ENCODE measurements around the gene MAP1B. TPM values are rescaled to one million over a fixed set of nuclear protein-coding genes. Genes with fewer than 3 reads are reported as not detected.

The MAP1B gene
- total RNA-seq, 1 experiment from 2014 or later, result 135 TPM

GRCh38 chr5:72241346-72242003 lies 134.2 kb downstream of the MAP1B start:
- Histone ChIP-seq H3K4me3 (ENCODE audit: low read depth, low read length, poor library complexity, severe bottlenecking) (no peak overlapping the region), H3K9me3 (ENCODE audit: low read depth, low read length, poor library complexity, severe bottlenecking) (no peaks in the 10 kb centered on the region), H3K4me1 (ENCODE audit: insufficient read depth, low read length, poor library complexity, severe bottlenecking) (peaks cover 26% of the 10 kb centered on the region), H3K27me3 (replicated peaks; ENCODE audit: insufficient read depth, low read depth, low read length, poor library complexity) (no peaks in the 10 kb centered on the region), H3K27ac (ENCODE audit: low read depth, low read length, poor library complexity, severe bottlenecking) (no peak overlapping the region), H3K36me3 (ENCODE audit: insufficient read depth, low read length, poor library complexity, severe bottlenecking) (peaks cover 12% of the 10 kb centered on the region)
- no peak for DNase-seq (ENCODE audit: low spot score)
- intact Hi-C loops (cut with micrococcal nuclease; ENCODE audit: unreplicated experiment), result no loop called here
- POLR2A ChIA-PET (ENCODE audit: low non-redundant PET), result no interaction called here
- BruUV-seq (replicated peaks), result no TSS peak
- no peak for TF ChIP-seq EZH2 (IDR thresholded peaks at IDR 0.05; ENCODE audit: borderline replicate concordance, low read depth, low read length, poor library complexity, severe bottlenecking)
- no peak for TF ChIP-seq CTCF (conservative IDR thresholded peaks at IDR 0.05; ENCODE audit: low read depth, low read length)
- CTCF ChIA-PET, result no interaction called here

- intact Hi-C loops (cut with micrococcal nuclease; ENCODE audit: unreplicated experiment), result no loop called here
- ChIA-PET POLR2A (ENCODE audit: low non-redundant PET) (no interaction called here), CTCF (no interaction called here)
- no peaks in the 10 kb centered on the region for H3K9me3 ChIP-seq (ENCODE audit: low read depth, low read length, poor library complexity, severe bottlenecking)
- no TSS peak for BruUV-seq (replicated peaks)
- H3K27ac ChIP-seq (ENCODE audit: low read depth, low read length, poor library complexity, severe bottlenecking), result no peak overlapping the region
- H3K4me1 ChIP-seq (ENCODE audit: insufficient read depth, low read length, poor library complexity, severe bottlenecking), result peaks cover 41% of the 10 kb centered on the region
- H3K27me3 ChIP-seq (replicated peaks; ENCODE audit: insufficient read depth, low read depth, low read length, poor library complexity), result no peaks in the 10 kb centered on the region
- no peaks in the 10 kb centered on the region for H3K36me3 ChIP-seq (ENCODE audit: insufficient read depth, low read length, poor library complexity, severe bottlenecking)
- DNase-seq (ENCODE audit: low spot score), result no peak
- TF ChIP-seq CTCF (conservative IDR thresholded peaks at IDR 0.05; ENCODE audit: low read depth, low read length), result no peak
- TF ChIP-seq EZH2 (IDR thresholded peaks at IDR 0.05; ENCODE audit: borderline replicate concordance, low read depth, low read length, poor library complexity, severe bottlenecking), result no peak
- H3K4me3 ChIP-seq (ENCODE audit: low read depth, low read length, poor library complexity, severe bottlenecking), result no peak overlapping the region
Observed at GRCh38 chr5:72242796-72243475, 135.7 kb downstream of the MAP1B start.

DNA sequence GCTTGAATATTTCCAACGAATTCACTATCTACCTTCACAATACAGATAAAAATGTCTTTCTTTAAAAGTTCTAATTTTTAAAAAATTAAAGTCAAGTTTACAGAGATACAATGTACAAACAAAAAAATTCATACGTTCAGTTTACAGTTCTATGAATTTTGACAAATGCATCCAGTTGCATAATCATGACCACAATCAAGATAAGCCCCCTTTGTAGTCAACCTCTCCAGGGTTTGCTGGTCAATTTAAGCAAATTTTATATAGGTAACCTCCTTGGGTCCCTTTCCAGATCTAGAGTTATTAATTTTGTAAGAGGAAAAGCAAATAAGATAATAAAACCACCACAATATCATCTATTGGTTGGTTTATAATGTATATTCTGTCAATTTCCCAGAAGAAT lies 136.4 kb downstream of the MAP1B start:
- H3K27ac ChIP-seq (ENCODE audit: low read depth, low read length, poor library complexity, severe bottlenecking), result no peak overlapping the region
- TF ChIP-seq EZH2 (IDR thresholded peaks at IDR 0.05; ENCODE audit: borderline replicate concordance, low read depth, low read length, poor library complexity, severe bottlenecking) (no peak), CTCF (conservative IDR thresholded peaks at IDR 0.05; ENCODE audit: low read depth, low read length) (no peak)
- intact Hi-C loops (cut with micrococcal nuclease; ENCODE audit: unreplicated experiment), result no loop called here
- H3K36me3 ChIP-seq (ENCODE audit: insufficient read depth, low read length, poor library complexity, severe bottlenecking), result no peaks in the 10 kb centered on the region
- H3K4me1 ChIP-seq (ENCODE audit: insufficient read depth, low read length, poor library complexity, severe bottlenecking), result peaks cover 49% of the 10 kb centered on the region
- ChIA-PET POLR2A (ENCODE audit: low non-redundant PET) (no interaction called here), CTCF (no interaction called here)
- BruUV-seq (replicated peaks), result no TSS peak
- H3K4me3 ChIP-seq (ENCODE audit: low read depth, low read length, poor library complexity, severe bottlenecking), result no peak overlapping the region
- DNase-seq (ENCODE audit: low spot score), result no peak
- H3K27me3 ChIP-seq (replicated peaks; ENCODE audit: insufficient read depth, low read depth, low read length, poor library complexity), result no peaks in the 10 kb centered on the region
- no peaks in the 10 kb centered on the region for H3K9me3 ChIP-seq (ENCODE audit: low read depth, low read length, poor library complexity, severe bottlenecking)
